ENCODE measurements around the gene TEX14. TPM values are rescaled to one million over a fixed set of nuclear protein-coding genes. Genes with fewer than 3 reads are reported as not detected.
"Not testable (repeated sequence)": the region's sequence is repeated elsewhere in the genome, so short reads cannot be mapped to it uniquely, and the experiment has no call there.

Gene TEX14
- total RNA-seq, 6 experiments from 2014 or later: 0.04 to 0.12 (median 0.09) TPM; not detected in 3

- ATAC-seq: no peak
- no peak for DNase-seq
- intact Hi-C loops (cut with DNase I): no loop called here
- H3K9me3 ChIP-seq: no peaks in the 10 kb centered on the region
- no peak overlapping the region for H3K4me3 ChIP-seq
- no peaks in the 10 kb centered on the region for H3K4me1 ChIP-seq
- WGBS (ENCODE audit: insufficient coverage, low coverage, low lambda C conversion rate, missing lambda C conversion rate): 50% methylated on average over 1 of the region's 1 CpG
- H3K27ac ChIP-seq: no peak overlapping the region
- H3K27me3 ChIP-seq: no peaks in the 10 kb centered on the region
- TF ChIP-seq POLR2A (IDR thresholded peaks at IDR 0.05): no peak
- TF ChIP-seq, protein P1, sequence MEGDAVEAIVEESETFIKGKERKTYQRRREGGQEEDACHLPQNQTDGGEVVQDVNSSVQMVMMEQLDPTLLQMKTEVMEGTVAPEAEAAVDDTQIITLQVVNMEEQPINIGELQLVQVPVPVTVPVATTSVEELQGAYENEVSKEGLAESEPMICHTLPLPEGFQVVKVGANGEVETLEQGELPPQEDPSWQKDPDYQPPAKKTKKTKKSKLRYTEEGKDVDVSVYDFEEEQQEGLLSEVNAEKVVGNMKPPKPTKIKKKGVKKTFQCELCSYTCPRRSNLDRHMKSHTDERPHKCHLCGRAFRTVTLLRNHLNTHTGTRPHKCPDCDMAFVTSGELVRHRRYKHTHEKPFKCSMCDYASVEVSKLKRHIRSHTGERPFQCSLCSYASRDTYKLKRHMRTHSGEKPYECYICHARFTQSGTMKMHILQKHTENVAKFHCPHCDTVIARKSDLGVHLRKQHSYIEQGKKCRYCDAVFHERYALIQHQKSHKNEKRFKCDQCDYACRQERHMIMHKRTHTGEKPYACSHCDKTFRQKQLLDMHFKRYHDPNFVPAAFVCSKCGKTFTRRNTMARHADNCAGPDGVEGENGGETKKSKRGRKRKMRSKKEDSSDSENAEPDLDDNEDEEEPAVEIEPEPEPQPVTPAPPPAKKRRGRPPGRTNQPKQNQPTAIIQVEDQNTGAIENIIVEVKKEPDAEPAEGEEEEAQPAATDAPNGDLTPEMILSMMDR (IDR thresholded peaks at IDR 0.05): no peak
- H3K36me3 ChIP-seq: no peaks in the 10 kb centered on the region
These were observed 105.7 kb downstream of the TEX14 start for GRCh38 chr17:58586009-58586644.

DNA sequence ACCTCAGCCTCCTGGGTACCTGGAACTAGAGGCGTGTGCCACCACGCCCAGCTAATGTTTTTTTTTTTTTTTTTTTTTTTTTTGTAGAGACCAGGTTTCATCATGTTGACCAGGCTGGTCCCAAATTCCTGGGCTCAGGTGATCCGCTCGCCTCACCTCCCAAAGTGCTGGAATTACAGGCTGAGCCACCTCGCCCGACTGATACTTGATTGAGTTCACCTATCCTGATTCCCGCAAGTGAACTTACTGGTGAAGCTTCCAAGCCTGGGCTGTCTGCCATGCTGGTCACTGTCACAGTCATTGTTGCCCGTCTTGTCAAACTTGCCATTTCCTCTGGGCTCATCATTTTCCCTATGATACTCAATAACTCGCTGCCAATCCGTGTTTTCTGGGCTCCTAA lies 106.3 kb downstream of the TEX14 start:
- Histone ChIP-seq H3K27me3 (no peaks in the 10 kb centered on the region), H3K4me1 (no peaks in the 10 kb centered on the region), H3K27ac (no peak overlapping the region), H3K4me3 (no peak overlapping the region), H3K36me3 (no peaks in the 10 kb centered on the region), H3K9me3 (no peaks in the 10 kb centered on the region)
- 91% methylated on average over 9 of the region's 10 CpGs for WGBS (ENCODE audit: insufficient coverage, low coverage, low lambda C conversion rate, missing lambda C conversion rate)
- TF ChIP-seq POLR2A (IDR thresholded peaks at IDR 0.05): no peak
- TF ChIP-seq, protein P1 (IDR thresholded peaks at IDR 0.05): no peak
- DNase-seq: no peak
- ATAC-seq: no peak
- intact Hi-C loops (cut with DNase I): no loop called here

DNA sequence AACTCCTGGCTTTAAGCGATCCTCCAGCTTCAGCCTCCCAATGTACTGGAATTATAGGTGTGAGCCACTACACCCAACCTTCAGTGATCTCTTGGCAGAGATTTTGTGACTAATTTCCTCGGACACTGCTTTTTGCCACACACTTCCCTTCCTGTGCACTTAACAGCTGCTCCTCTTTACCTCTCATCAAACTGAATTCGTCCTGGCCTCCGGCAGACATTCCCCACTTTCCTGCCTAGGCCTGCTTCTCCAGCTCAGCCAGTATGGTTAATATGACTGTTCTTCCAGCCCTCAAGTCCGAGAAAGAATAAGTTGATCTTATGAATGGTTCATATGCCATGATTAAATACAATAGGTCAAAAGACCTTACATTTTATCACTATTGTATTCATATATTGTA lies 108.4 kb downstream of the TEX14 start:
- H3K27me3 ChIP-seq: no peaks in the 10 kb centered on the region
- no peak overlapping the region for H3K4me3 ChIP-seq
- 75% methylated on average over 4 of the region's 5 CpGs for WGBS (ENCODE audit: insufficient coverage, low coverage, low lambda C conversion rate, missing lambda C conversion rate)
- DNase-seq: no peak
- no peaks in the 10 kb centered on the region for H3K9me3 ChIP-seq
- TF ChIP-seq POLR2A (IDR thresholded peaks at IDR 0.05): no peak
- TF ChIP-seq, protein P1 (IDR thresholded peaks at IDR 0.05): no peak
- intact Hi-C loops (cut with DNase I): no loop called here
- H3K36me3 ChIP-seq: no peaks in the 10 kb centered on the region
- no peak overlapping the region for H3K27ac ChIP-seq
- H3K4me1 ChIP-seq: no peaks in the 10 kb centered on the region
- ATAC-seq: no peak

GRCh38 chr17:58582718-58583117 lies 109.1 kb downstream of the TEX14 start:
- 81% methylated on average over 7 of the region's 7 CpGs for WGBS (ENCODE audit: insufficient coverage, low coverage, low lambda C conversion rate, missing lambda C conversion rate)
- H3K4me3 ChIP-seq; DNase-seq; H3K27me3 ChIP-seq; H3K9me3 ChIP-seq; intact Hi-C loops (cut with DNase I); H3K4me1 ChIP-seq; ATAC-seq; H3K36me3 ChIP-seq; H3K27ac ChIP-seq: not testable (repeated sequence)

- no peaks in the 10 kb centered on the region for H3K9me3 ChIP-seq
- DNase-seq (no peak), ATAC-seq (no peak)
- H3K27ac ChIP-seq: no peak overlapping the region
- TF ChIP-seq POLR2A (IDR thresholded peaks at IDR 0.05): no peak
- TF ChIP-seq, protein P1 (IDR thresholded peaks at IDR 0.05): no peak
- no peaks in the 10 kb centered on the region for H3K27me3 ChIP-seq
- WGBS (ENCODE audit: insufficient coverage, low coverage, low lambda C conversion rate, missing lambda C conversion rate): 60% methylated on average over 2 of the region's 2 CpGs
- no peak overlapping the region for H3K4me3 ChIP-seq
- no peaks in the 10 kb centered on the region for H3K36me3 ChIP-seq
- intact Hi-C loops (cut with DNase I): no loop called here
- H3K4me1 ChIP-seq: no peaks in the 10 kb centered on the region
These were observed 111.2 kb downstream of the TEX14 start for GRCh38 chr17:58580671-58581070.
